Prostate gland (tissue), 2 donors: ENCODE measurements around the gene SLC37A1.

ENCODE experiments used
- POLR2A ChIP-seq: fragments of 450-650 bp; IDR thresholded peaks from one replicate; pipeline ENCODE4 v1.6.1; 2016; ENCODE audit warnings: antibody characterized with exemption, mild to moderate bottlenecking
- TF ChIP-seq, protein P1 (sequence below), 4 experiments: fragments of 200-600 bp in 2 of 4; fragments of 450-650 bp in 2 of 4; sonication (generic) in 2 of 4; IDR thresholded peaks; 1 replicate in 3 of 4; 2 replicates in 1 of 4; pipeline ENCODE4 v1.5.1; 2016 to 2019; ENCODE audit warnings: antibody characterized with exemption in 4 of 4, mild to moderate bottlenecking in 2 of 4, moderate library complexity in 2 of 4

DNA sequence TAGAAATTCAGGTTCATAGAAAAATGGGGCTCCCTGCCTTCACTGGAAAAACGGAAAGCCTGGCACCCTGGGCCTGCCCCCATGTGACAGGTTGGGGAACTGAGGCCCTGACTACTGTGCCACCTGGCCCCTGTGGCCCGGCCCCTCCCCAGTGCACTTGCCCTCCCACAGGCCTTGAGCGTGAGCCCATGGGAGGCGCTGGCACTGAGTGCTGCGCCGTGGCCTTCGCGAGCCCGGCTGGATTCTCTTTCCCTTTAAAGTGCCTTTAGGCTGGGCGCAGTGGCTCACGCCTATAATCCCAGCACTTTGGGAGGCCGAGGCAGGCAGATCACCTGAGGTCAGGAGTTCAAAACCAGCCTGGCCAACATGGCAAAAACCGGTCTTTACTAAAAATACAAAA lies 45.7 kb downstream of the SLC37A1 start:
- TF ChIP-seq, protein P1, sequence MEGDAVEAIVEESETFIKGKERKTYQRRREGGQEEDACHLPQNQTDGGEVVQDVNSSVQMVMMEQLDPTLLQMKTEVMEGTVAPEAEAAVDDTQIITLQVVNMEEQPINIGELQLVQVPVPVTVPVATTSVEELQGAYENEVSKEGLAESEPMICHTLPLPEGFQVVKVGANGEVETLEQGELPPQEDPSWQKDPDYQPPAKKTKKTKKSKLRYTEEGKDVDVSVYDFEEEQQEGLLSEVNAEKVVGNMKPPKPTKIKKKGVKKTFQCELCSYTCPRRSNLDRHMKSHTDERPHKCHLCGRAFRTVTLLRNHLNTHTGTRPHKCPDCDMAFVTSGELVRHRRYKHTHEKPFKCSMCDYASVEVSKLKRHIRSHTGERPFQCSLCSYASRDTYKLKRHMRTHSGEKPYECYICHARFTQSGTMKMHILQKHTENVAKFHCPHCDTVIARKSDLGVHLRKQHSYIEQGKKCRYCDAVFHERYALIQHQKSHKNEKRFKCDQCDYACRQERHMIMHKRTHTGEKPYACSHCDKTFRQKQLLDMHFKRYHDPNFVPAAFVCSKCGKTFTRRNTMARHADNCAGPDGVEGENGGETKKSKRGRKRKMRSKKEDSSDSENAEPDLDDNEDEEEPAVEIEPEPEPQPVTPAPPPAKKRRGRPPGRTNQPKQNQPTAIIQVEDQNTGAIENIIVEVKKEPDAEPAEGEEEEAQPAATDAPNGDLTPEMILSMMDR (IDR thresholded peaks at IDR 0.05) = no peak
- no peak for TF ChIP-seq POLR2A
